H1 (cell line): ENCODE results near the gene SEC14L5. TPM values are rescaled to one million over a fixed set of nuclear protein-coding genes. Genes with fewer than 3 reads are reported as not detected.

Experiments
- CHD2 ChIP-seq: IDR thresholded peaks from 2 replicates; pipeline ENCODE4 v1.6.1; 2012; ENCODE audit warnings: low read length, improper control_type of control experiment
- CHD7 ChIP-seq: fragments of 300-600 bp; sonication (generic); IDR thresholded peaks from 2 replicates; pipeline ENCODE4 v1.7.1; 2012; ENCODE audit warnings: low read length, moderate library complexity, mild to moderate bottlenecking, inconsistent platforms; ENCODE audit not compliant: insufficient replicate concordance
- TBP ChIP-seq: IDR thresholded peaks from 2 replicates; pipeline ENCODE4 v1.6.1; 2011; ENCODE audit warnings: low read depth, low read length, improper control_type of control experiment
- polyA plus RNA-seq, 7 experiments: library from polyadenylated mRNA; depleted of rRNA in 3 of 7; stranded (reverse) in 5 of 7; unstranded in 2 of 7; fragments of >200 nt in 5 of 7; fragments of 200-250 nt in 2 of 7; gene quantifications; 1 replicate in 5 of 7; 2 replicates in 1 of 7; 4 replicates in 1 of 7; pipeline versions ENCODE4 v1.2.1 to v1.2.3, GENCODE V29; 2011 to 2013; ENCODE audit warnings: missing spikeins in 2 of 7, mixed read lengths in 2 of 7
- total RNA-seq: library from RNA; stranded (reverse); fragmentation: NEBNext Ultra II Directional; extraction: Animal tissue kit (Norgen Biotek cat#: 25700); gene quantifications from 2 replicates; pipeline ENCODE4 v1.2.1, GENCODE V29; 2021

The SEC14L5 gene
- total and polyA plus RNA-seq, 2 of the 8 experiments (the other 6 are each of a cell fraction or from before 2014, with no cell fraction given): 1.9 to 3.0 TPM

- TF ChIP-seq CHD7 (no peak), CHD2 (no peak), TBP (no peak)
These were observed 106.8 kb downstream of the SEC14L5 start (continued) for GRCh38 chr16:5064915-5065314.
